Stimulated activated CD8-positive, alpha-beta memory T cell treated with anti-CD3 and anti-CD28 coated beads, Interleukin-4, amount 100 ng/mL, for 24 hours (primary cell): ENCODE results near the gene NAPA.
A peak's percentile ranks its signal among the peaks of the same experiment; 100 is the strongest.

Experiments used
- DNase-seq: peaks from one replicate; pipeline ENCODE4 v3.0.0-alpha.2; 2020; ENCODE audit warnings: low read depth

Gene NAPA

DNA sequence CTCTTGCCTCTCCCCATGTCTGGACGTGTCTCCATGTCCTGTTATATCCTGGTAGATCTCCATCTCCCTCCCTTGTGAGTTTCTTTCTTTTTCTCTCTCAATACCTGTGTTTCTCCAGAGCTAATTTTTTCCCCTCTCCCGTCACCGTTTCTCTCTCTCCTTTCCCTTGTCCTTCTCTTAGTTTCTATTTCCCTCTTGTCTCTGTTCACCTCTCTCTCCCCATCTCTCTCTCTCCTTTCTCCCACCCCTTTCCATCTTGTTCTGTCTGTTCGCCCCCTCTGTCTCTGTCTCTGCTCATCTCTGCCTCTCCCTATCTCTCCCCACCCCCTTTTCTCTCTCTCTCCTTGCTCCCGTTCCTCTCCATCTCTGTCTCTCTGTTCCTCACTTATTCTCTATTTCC lies 56.2 kb downstream of the NAPA start:
- no peak for DNase-seq

DNA sequence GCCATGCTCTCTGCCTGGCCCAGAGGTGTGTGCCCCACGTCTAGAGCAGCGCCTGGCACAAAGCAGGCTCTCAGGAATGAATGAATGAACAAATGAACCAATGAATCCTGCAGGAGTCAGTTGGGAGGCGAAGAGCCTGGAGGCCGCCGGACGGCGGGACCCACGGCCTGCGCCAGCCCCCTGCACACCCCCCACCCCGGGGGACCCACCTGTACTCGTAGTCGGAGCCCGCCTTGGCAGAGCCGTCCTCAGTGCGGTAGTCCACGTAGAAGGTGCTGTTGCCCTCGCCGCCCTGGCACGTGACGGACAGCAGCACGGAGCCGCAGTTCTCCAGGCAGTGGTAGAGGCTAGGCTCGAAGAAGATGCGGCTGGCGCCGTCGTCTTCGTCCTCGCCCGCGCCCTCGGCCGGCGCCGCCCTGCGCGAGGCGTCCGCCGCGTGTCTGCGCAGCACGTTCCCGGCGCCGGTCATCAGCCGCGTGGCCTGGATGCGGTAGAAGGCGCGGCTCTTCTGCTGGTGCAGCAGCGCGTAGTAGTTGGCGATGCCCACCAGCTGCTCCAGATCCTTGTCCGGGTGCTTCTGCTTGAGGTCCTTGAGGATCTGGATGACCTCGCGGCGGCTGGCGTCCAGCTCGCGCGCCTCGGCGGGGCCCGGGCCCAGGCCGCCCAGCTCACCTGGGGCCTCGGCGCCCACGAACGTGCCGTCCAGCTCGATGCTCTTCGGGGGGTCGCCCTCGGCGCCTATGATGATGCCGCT lies 58.0 kb downstream of the NAPA start:
- DNase-seq: no peak

DNA sequence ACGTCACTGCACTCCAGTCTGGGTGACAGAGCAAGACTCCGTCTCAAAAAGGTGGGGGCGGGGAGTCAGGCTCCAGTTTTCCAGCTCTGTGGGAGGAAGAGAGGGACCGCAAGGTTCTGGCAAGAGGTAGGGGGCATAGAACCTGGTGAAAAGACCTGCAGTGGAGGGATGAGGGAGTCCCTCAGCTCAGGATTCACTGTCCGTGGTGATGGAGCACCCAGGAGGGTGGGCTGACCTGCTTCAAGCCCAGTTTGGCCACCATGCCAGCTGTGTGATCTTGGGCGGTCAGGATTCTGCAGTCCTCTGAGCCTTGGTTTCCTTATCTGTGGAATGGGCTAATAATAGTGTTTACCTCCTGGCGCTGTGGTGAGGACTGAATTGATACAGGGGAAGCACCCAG lies 64.4 kb downstream of the NAPA start:
- no peak for DNase-seq

DNA sequence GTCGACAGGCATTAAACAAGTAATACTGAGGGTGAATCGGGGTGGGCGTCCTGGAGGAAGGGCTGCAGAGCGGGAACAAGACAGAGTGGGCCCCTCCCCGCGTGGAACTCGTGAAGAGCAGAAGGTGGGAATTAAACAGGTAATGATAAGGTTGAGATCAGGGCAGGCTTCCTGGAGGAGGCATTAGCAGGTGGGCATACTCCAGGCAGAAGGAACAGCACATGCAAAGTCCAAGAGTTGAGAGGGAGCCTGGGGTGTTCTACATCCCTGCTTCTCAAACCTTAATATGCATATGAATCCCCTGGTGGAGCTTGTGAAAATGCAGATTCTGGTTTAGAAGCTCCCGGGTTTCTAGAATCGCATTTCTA lies 66.5 kb downstream of the NAPA start:
- no peak for DNase-seq

DNA sequence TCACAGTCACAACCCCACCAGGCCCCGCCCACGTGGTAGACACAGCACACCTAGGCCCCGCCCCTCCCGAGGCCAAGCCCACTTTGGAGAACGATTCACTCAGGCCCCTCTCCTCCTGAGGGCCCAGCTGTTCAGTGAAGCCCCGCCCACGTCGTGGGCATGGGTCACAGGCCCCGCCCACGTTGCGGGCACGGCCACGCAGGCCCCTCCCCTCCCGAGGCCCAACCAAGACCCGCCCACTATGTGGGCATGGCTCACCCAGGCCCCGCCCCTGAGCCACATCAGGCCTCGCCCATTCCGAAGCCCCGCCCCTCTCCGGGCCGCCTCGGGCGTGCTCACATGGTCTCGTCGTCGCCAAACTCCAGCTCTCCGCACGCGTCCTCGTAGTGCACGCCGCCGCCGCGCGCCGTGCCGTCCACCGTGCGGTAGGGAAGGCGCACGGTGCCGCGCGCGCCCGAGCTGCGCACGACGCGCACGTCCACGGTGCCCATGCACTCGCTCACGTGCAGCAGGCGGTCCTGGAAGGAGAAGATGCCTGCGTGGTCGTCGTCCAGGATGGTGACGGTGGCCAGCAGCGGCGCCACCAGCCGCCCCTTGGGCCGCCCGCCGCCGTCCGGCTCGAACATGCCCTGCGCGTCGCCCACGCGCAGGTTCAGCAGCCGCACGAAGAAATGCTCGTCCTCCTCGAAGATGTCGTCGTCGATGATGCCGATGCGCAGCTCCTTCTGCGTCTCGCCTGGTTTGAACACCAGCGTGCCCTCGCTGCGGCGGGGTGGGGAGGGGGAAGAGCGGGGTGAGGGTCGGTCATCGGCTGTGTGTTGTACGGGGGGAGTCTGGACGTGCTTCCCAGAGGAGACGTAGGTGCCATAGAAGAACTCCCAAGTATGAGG lies 67.1 kb downstream of the NAPA start:
- DNase-seq: peak; percentile 25

DNA sequence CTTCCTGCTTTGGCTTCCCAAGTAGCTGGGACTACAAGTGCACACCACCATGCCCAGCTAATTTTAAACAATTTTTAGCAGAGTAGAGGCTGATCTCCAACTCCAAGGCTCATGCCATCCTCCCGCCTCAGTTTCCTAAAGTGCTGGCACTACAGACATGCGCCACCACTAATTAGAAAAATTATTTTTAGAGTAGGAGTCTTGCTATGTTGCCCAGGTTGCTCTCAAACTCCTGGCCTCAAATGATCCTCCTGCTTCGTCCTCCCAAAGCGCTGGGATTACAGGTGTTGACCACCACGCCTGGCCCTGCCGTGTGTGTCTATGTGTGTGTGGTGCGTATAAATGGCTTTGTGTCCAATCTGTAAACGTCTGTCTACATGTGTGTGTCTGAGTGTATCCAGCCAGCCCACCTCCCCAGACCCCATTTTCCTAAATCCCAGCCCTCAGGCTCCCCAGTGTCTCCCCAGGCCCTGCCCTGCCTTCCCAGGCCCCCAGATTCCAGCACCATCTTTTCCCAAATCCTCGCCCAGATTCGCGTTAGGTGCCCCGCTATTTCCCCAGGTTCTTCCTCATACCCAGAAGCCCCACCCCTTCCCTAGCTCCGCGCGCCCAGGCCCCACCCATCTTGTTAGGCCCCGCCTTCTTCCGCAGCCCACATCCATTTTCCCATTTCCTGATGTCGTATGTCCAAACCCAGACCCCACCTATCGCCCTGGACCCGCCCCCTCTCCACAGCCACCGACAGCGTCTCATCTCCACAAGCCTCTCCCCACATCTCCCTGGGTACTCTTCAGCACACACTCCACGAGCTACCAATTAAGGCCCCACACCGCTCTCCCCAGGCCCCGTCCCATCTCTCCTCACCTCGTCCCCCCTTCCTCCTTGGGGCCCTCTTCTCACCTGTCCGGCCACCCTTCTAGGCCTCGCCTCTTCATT lies 68.1 kb downstream of the NAPA start:
- DNase-seq: no peak

DNA sequence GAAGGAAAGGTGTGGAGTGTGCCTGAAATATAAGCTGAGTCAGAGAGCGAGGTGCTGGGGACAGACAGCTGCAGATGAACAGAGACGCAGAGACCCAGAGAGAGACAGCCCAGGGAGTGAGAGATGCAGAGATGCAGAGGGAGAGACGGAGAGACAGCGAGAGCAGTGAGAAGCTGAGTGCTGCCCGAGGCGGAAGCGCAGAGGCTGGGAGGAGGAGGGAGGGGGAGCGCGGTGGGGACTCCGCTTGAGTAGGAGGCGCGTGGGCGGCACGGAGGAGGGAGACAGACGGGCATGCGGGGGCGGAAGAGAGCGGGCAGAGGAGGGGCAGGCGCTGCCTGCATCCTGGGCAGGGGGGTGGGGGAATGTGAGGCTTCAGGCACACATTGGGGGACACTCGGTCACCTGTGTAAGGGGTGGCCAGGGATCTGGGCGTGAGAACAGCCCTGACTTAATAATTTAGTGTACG lies 68.9 kb downstream of the NAPA start:
- DNase-seq: peak; percentile 37

DNA sequence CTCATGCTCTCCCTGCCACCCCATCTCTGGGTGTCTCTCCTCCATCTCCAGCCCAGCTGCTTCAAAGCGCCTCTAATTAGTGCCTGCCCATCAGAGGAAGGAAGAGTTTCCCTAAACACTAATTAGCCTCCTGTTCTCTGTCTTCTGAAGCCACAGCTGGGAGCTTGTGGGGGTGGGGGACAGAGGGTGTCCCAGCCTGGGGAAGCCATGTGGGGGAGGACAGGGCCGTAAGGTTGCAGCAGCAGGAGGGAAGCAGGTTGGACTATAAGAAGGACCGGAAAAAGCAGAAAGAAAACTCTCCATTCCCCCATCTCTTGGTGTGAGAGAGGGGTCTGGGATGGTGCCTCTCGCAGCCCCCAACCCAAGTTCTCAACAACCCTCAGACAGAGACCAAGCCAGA lies 69.3 kb downstream of the NAPA start:
- DNase-seq: no peak

DNA sequence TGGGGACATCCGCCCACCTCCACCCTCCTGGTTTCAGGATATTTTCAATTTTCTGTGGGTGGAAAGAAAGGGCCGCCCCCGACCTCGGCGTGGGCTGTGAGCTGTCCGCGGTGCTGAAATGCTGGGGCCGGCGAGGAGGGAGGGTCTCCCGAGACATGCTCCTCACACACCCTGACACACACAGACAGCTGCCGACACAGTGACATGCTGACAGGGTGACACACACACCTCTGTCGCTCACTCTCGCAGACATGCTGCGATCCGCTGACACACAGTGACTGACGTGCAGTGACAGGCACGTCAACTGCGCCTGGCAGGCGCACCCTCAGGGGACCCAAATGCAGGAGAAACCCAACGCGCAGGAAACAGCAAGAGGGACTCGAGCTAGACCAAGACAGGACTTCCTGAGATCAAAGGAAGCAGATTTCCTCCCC lies 70.5 kb downstream of the NAPA start:
- DNase-seq: no peak

DNA sequence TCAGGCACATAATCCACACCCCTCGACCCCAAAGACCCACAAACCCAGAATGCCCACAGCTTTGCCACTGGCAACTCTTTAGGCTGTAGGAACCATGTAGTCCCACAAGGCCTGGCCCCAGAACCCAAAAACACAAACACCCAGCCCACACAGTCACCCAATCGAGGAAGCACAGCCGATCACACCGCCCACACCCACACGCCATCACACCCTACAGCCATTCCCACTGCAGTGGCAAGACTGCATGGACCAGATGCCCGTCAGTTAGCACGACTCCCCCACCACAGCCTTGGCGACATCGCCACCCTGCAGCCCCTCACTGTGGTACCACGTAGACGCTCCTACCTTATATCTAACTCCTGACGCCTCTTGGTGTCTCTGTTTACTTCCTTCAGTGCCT lies 71.5 kb downstream of the NAPA start:
- no peak for DNase-seq

DNA sequence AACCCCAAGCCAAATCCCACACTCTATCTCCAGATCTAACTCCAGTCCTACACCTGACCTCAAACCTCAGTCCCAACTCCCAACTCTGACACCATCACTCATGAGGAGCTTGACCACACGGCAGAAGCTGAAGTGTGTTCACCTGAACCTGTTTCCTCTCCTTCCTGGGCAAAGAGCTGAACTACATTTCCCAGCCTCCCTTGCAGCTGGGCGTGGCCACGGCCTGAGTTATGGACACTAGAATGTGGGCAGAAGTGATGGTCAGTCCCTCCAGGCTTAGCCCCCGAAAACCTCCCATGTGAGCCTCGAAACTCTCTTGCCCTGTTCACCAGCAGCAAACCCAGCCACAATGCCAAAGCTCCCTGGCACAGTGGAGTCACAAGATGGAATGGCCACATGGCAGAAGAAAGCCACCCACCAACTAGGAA lies 76.1 kb downstream of the NAPA start:
- DNase-seq: no peak
